Neural progenitor cell (in vitro differentiated cells): Measurements from ENCODE around the gene VSTM4. TPM values are rescaled to one million over a fixed set of nuclear protein-coding genes. Genes with fewer than 3 reads are reported as not detected.

Source experiments
- DNase-seq: peaks from one replicate; pipeline ENCODE4 v3.0.0-alpha.2; 2016; ENCODE audit warnings: low spot score
- H2AFZ ChIP-seq: fragments of 200-600 bp; sonication (generic); replicated peaks from 2 replicates; pipeline ENCODE4 v1.6.1; 2016; ENCODE audit warnings: antibody characterized with exemption
- H3F3A ChIP-seq: fragments of 200-600 bp; sonication (generic); 2 replicates; pipeline ENCODE4 v1.6.1; 2016; ENCODE audit warnings: antibody characterized with exemption, low read depth
- H3K27ac ChIP-seq: fragments of 200-600 bp; sonication (generic); 2 replicates; pipeline ENCODE4 v1.5.1; 2016; ENCODE audit warnings: mild to moderate bottlenecking
- H3K27me3 ChIP-seq: fragments of 200-600 bp; sonication (generic); 2 replicates; pipeline ENCODE4 v1.6.1; 2016; ENCODE audit warnings: mild to moderate bottlenecking, moderate library complexity
- H3K36me3 ChIP-seq: fragments of 200-600 bp; sonication (generic); 2 replicates; pipeline ENCODE4 v1.5.1; 2016
- H3K4me1 ChIP-seq: fragments of 200-600 bp; sonication (generic); 2 replicates; pipeline ENCODE4 v1.6.1; 2016; ENCODE audit warnings: mixed run types
- H3K4me2 ChIP-seq: fragments of 200-600 bp; sonication (generic); 2 replicates; pipeline ENCODE4 v1.6.1; 2016
- H3K4me3 ChIP-seq: fragments of 200-600 bp; sonication (generic); 2 replicates; pipeline ENCODE4 v1.5.1; 2016
- H3K79me2 ChIP-seq: fragments of 200-600 bp; sonication (generic); 2 replicates; pipeline ENCODE4 v1.6.1; 2016; ENCODE audit warnings: low read depth
- H3K9ac ChIP-seq: fragments of 200-600 bp; sonication (generic); 2 replicates; pipeline ENCODE4 v1.6.1; 2016
- H3K9me3 ChIP-seq: fragments of 200-600 bp; sonication (generic); 2 replicates; pipeline ENCODE4 v1.5.1; 2016; ENCODE audit warnings: low read depth
- H4K20me1 ChIP-seq: fragments of 200-600 bp; sonication (generic); 2 replicates; pipeline ENCODE4 v1.6.1; 2016; ENCODE audit warnings: low read depth
- H3K27ac Mint-ChIP-seq: 3 replicates; pipeline ENCODE4 v1.8.0; 2021; ENCODE audit warnings: mixed read lengths
- H3K27me3 Mint-ChIP-seq: 2 replicates; pipeline ENCODE4 v1.8.0; 2022; ENCODE audit warnings: low read depth, mild to moderate bottlenecking, inconsistent platforms, moderate library complexity, mixed read lengths; ENCODE audit not compliant: insufficient read depth
- H3K36me3 Mint-ChIP-seq: 3 replicates; pipeline ENCODE4 v1.8.0; 2021; ENCODE audit warnings: mixed read lengths
- H3K4me1 Mint-ChIP-seq: 3 replicates; pipeline ENCODE4 v1.8.0; 2021; ENCODE audit warnings: mixed read lengths
- H3K4me3 Mint-ChIP-seq: 3 replicates; pipeline ENCODE4 v1.8.0; 2021; ENCODE audit warnings: mild to moderate bottlenecking, moderate library complexity, mixed read lengths
- H3K9me3 Mint-ChIP-seq: 3 replicates; pipeline ENCODE4 v1.8.0; 2020; ENCODE audit warnings: mixed read lengths
- CTCF ChIP-seq: fragments of 200-600 bp; sonication (generic); IDR thresholded peaks from 2 replicates; pipeline ENCODE4 v1.5.1; 2017; ENCODE audit warnings: antibody characterized with exemption, mild to moderate bottlenecking
- EZH2 ChIP-seq: fragments of 200-600 bp; sonication (generic); IDR thresholded peaks from 2 replicates; pipeline ENCODE4 v1.6.1; 2017; ENCODE audit warnings: antibody characterized with exemption, mild to moderate bottlenecking, moderate library complexity
- EZH2phosphoT487 ChIP-seq: fragments of 200-600 bp; sonication (generic); IDR thresholded peaks from 2 replicates; pipeline ENCODE4 v1.6.1; 2017; ENCODE audit warnings: antibody characterized with exemption
- total RNA-seq: library from RNA; depleted of rRNA; stranded (reverse); fragments of >200 nt; gene quantifications from 2 replicates; pipeline ENCODE4 v1.2.3, GENCODE V29; 2015; ENCODE audit warnings: low replicate concordance

VSTM4 gene
- total RNA-seq, 1 donor from 2014 or later = 0.92 TPM

- H3K9me3 Mint-ChIP-seq = peaks cover 7% of the 10 kb centered on the region
- no peak overlapping the region for H3K4me3 Mint-ChIP-seq
- TF ChIP-seq EZH2phosphoT487 (no peak), CTCF (no peak), EZH2 (no peak)
- no peaks in the 10 kb centered on the region for H3F3A ChIP-seq
- no peak overlapping the region for H2AFZ ChIP-seq
- no peak overlapping the region for H3K27ac ChIP-seq
- H3K9me3 ChIP-seq = no peaks in the 10 kb centered on the region
- H3K36me3 Mint-ChIP-seq = no peaks in the 10 kb centered on the region
- H3K27me3 Mint-ChIP-seq = no peaks in the 10 kb centered on the region
- no peaks in the 10 kb centered on the region for H3K27me3 ChIP-seq
- H3K9ac ChIP-seq = no peak overlapping the region
- H3K36me3 ChIP-seq = no peaks in the 10 kb centered on the region
- H3K4me3 ChIP-seq = no peak overlapping the region
- no peaks in the 10 kb centered on the region for H3K79me2 ChIP-seq
- no peak overlapping the region for H3K4me2 ChIP-seq
- H3K4me1 Mint-ChIP-seq = peaks cover 2% of the 10 kb centered on the region
- H3K4me1 ChIP-seq = no peaks in the 10 kb centered on the region
- DNase-seq = no peak
- no peaks in the 10 kb centered on the region for H4K20me1 ChIP-seq
- H3K27ac Mint-ChIP-seq = no peak overlapping the region
Measured at GRCh38 chr10:49123981-49124950, 8.9 kb upstream of the VSTM4 start.

- peaks cover 2% of the 10 kb centered on the region for H3K9me3 Mint-ChIP-seq
- Histone ChIP-seq H3K4me3 (no peak overlapping the region), H3K9ac (no peak overlapping the region), H3K4me1 (peaks cover 17% of the 10 kb centered on the region), H3K36me3 (no peaks in the 10 kb centered on the region), H3K27me3 (peaks cover 5% of the 10 kb centered on the region), H4K20me1 (no peaks in the 10 kb centered on the region), H3K27ac (no peak overlapping the region), H3K4me2 (no peak overlapping the region), H3F3A (peaks cover 15% of the 10 kb centered on the region), H3K79me2 (no peaks in the 10 kb centered on the region), H2AFZ (no peak overlapping the region), H3K9me3 (no peaks in the 10 kb centered on the region)
- no peaks in the 10 kb centered on the region for H3K36me3 Mint-ChIP-seq
- H3K27ac Mint-ChIP-seq = no peak overlapping the region
- no peak for DNase-seq
- TF ChIP-seq EZH2phosphoT487 = no peak
- no peak for TF ChIP-seq EZH2
- no peak for TF ChIP-seq CTCF
- peaks cover 20% of the 10 kb centered on the region for H3K4me1 Mint-ChIP-seq
- peaks cover 6% of the 10 kb centered on the region for H3K27me3 Mint-ChIP-seq
- no peak overlapping the region for H3K4me3 Mint-ChIP-seq
Measured at GRCh38 chr10:49120911-49121310, 5.6 kb upstream of the VSTM4 start.

GRCh38 chr10:49119746-49120145 is 4.4 kb upstream of the VSTM4 start:
- Mint-ChIP-seq H3K36me3 (no peaks in the 10 kb centered on the region), H3K27me3 (peaks cover 8% of the 10 kb centered on the region), H3K4me3 (no peak overlapping the region), H3K9me3 (no peaks in the 10 kb centered on the region), H3K27ac (no peak overlapping the region), H3K4me1 (peaks cover 20% of the 10 kb centered on the region)
- Histone ChIP-seq H3K4me1 (peaks cover 19% of the 10 kb centered on the region), H3K36me3 (no peaks in the 10 kb centered on the region), H3K4me2 (no peak overlapping the region), H3K4me3 (no peak overlapping the region), H3K27ac (no peak overlapping the region), H3F3A (peaks cover 21% of the 10 kb centered on the region), H3K9ac (no peak overlapping the region), H3K79me2 (no peaks in the 10 kb centered on the region), H3K27me3 (peaks cover 11% of the 10 kb centered on the region), H3K9me3 (no peaks in the 10 kb centered on the region), H2AFZ (no peak overlapping the region), H4K20me1 (no peaks in the 10 kb centered on the region)
- DNase-seq = no peak
- no peak for TF ChIP-seq EZH2
- TF ChIP-seq CTCF = no peak
- no peak for TF ChIP-seq EZH2phosphoT487
